C4-2B (cell line): Measurements from ENCODE around the gene CHRM1.

Source experiments
- H3K27ac ChIP-seq: fragments of 450-650 bp; 2 replicates; pipeline ENCODE4 v1.5.1; 2017
- ZFX ChIP-seq: fragments of 450-650 bp; IDR thresholded peaks from 2 replicates; pipeline ENCODE4 v1.6.1; 2017
- TF ChIP-seq, protein P1 (sequence below): fragments of 450-650 bp; conservative IDR thresholded peaks from 2 replicates; pipeline ENCODE4 v1.5.1; 2017; ENCODE audit warnings: mild to moderate bottlenecking

The CHRM1 gene

DNA sequence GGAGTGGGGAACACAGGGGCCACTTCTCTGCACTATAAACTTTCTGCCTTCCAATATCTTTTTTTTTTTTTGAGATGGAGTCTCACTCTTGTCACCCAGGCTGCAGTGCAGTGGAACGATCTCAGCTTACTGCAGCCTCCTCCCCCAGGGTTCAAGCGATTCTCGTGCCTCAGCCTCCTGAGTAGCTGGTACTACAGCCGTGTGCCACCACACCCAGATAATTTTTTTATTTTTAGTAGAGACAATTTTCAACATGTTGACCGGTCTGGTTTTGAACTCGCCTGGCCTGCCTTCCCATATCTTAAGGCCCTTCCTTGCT, 38.8 kb downstream of the CHRM1 start:
- TF ChIP-seq, protein P1, sequence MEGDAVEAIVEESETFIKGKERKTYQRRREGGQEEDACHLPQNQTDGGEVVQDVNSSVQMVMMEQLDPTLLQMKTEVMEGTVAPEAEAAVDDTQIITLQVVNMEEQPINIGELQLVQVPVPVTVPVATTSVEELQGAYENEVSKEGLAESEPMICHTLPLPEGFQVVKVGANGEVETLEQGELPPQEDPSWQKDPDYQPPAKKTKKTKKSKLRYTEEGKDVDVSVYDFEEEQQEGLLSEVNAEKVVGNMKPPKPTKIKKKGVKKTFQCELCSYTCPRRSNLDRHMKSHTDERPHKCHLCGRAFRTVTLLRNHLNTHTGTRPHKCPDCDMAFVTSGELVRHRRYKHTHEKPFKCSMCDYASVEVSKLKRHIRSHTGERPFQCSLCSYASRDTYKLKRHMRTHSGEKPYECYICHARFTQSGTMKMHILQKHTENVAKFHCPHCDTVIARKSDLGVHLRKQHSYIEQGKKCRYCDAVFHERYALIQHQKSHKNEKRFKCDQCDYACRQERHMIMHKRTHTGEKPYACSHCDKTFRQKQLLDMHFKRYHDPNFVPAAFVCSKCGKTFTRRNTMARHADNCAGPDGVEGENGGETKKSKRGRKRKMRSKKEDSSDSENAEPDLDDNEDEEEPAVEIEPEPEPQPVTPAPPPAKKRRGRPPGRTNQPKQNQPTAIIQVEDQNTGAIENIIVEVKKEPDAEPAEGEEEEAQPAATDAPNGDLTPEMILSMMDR: no peak
- TF ChIP-seq ZFX: no peak
- H3K27ac ChIP-seq: peak overlapping the region; percentile 91

DNA sequence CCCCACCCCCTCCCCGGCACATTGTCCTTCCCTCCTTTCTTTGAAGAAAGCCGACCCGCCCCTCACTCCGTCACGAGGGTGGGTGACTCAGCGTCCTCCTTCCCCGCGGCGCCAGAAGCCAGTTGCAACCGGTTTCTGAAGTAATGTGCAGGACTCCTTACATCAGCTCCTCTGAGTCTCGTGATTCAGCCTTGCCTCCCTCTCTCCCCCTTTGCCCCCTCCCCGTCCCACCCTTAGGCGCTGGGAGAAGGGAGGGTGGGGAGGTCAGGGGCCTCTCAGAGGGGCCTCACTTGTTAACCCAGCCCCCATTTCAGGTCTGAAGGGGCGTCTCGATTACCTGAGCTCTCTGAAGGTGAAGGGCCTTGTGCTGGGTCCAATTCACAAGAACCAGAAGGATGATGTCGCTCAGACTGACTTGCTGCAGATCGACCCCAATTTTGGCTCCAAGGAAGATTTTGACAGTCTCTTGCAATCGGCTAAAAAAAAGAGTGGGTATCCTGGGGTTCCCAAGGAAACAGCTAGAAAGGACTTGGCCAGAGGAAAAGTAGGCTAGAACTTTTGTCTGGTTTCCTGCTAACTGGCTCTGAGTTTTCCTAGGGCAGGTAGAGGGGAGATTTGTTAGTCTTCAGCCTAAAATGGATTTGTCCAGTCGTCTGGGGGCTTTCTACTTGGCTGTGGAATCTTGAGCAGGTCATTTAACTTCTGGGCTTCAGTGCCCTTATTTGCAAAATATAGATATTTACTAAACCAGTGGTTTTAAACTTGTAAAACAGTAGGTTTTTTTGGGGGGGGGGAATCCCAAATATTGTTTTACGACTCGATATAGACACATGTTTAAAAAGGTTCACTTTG, 39.4 kb downstream of the CHRM1 start:
- H3K27ac ChIP-seq: peak overlapping the region; percentile 91
- TF ChIP-seq, protein P1: peak; percentile 62
- TF ChIP-seq ZFX: no peak

DNA sequence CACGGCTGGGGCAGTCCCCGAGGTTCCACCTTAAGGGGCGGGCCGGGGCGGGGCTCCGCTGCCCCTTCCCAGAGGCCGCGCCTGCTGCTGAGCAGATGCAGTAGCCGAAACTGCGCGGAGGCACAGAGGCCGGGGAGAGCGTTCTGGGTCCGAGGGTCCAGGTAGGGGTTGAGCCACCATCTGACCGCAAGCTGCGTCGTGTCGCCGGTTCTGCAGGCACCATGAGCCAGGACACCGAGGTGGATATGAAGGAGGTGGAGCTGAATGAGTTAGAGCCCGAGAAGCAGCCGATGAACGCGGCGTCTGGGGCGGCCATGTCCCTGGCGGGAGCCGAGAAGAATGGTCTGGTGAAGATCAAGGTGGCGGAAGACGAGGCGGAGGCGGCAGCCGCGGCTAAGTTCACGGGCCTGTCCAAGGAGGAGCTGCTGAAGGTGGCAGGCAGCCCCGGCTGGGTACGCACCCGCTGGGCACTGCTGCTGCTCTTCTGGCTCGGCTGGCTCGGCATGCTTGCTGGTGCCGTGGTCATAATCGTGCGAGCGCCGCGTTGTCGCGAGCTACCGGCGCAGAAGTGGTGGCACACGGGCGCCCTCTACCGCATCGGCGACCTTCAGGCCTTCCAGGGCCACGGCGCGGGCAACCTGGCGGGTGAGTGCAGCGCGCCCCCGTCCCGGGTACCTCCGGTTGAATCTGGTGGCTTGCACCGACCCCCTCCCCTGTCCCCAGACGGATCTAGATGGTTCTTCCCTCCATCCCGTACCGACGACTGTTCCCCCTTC, 40.2 kb downstream of the CHRM1 start, which contains the start of gene SLC3A2:
TSS of gene SLC3A2 (plus strand) at position 94 of the 776 bp plus-strand sequence. CDS start at position 222, 128 bp downstream.
- H3K27ac ChIP-seq: peak within 1 kb of the TSS; percentile 91

DNA sequence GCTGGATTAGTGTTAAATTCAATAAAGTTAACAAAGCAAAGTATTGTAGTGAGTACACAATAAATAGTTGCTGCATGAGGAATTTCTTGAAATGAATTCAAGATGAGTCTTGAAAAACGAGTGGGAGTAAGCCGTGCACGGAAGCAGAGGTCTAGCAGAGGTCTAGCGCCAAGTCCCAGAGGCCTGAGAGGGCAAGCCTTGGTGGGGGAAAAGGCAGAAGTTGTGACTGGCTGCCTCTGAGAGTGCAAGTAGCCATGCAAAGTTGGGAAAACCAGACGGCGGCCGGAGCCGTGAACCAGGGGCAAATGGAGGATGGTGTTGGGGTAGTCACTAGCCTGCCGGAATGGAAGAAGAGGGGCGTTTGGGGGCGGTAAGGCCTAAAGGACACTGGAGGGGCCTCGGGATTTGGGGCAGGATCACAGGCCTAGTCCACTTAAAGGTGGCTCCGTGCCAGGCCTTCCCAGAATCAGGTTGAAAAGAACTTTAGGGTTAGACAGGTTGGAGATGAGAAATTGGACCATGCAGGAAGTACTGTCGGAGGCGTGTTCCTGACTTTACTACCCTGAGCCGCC, 40.8 kb downstream of the CHRM1 start:
- TF ChIP-seq ZFX: no peak
- TF ChIP-seq, protein P1: no peak
- peak overlapping the region; percentile 91 for H3K27ac ChIP-seq

More for the DNA sequence above, 40.2 kb downstream of the CHRM1 start, which contains the start of gene SLC3A2:
- TF ChIP-seq, protein P1: peak; percentile 89
- TF ChIP-seq ZFX: no peak; the same call in 1 of the 2 replicates

DNA sequence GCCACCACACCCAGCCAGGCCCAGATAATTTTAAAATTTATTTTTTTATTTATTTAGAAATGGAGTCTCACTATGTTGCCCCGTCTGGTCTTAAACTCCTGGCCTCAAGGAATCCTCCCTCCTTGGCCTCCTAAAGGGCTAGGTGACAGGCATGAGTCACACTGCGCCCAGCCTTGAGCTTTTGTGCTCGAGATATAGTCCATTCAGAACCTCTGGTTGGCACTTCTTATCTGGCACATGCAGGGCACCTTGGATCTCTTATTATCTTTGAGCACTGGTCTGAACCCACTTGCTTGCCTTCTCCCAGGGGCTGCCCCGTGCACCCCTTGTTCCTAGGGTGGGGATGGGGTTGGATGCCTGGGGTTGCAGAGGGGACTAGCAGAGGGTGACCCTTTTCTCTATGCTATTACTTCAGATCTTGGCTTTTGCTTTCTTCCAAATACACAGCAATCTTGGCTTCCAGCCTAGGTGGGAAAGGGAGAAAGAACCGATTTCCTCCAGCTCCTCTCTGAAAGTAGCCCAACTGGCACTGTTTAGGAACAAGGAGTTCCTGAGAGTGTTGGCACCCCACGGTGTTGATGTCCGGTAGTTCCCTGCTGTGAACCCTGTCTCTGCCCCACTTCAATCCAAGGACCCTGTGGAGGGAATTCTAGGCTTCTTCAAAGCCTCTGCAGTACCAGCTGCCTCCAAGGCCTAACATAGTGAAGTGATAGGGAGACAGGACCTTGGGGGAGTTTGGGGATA, 41.8 kb downstream of the CHRM1 start:
- TF ChIP-seq, protein P1: no peak
- no peak for TF ChIP-seq ZFX
- peak overlapping the region; percentile 91 for H3K27ac ChIP-seq

DNA sequence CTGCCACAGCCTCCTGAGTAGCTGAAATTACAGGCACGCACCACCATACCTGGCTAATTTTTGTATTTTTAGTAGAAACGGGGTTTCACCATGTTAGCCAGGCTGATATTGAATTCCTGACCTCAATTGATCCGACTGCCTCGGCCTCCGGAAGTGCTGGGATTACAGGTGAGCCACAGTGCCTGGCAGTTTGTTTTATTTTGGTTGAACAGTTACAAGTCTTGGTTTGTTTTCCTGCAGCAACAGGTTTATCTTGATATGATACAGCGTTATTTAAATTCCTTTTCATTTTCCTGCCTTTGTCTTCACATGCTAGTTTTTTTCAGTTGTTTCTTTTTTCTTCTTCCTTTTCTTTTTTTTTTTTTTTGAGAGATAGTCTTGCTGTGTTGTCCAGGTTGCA, 44.5 kb downstream of the CHRM1 start:
- H3K27ac ChIP-seq: no peak overlapping the region
- no peak for TF ChIP-seq ZFX
- TF ChIP-seq, protein P1: no peak
